IMR-90 (cell line): Measurements from ENCODE around the gene IGFBP1.
"Not testable (repeated sequence)": the region's sequence is repeated elsewhere in the genome, so short reads cannot be mapped to it uniquely, and the experiment has no call there.

Experiments
- CEBPB ChIP-seq: IDR thresholded peaks from 2 replicates; pipeline ENCODE4 v1.6.1; 2012; ENCODE audit warnings: low read depth, low read length, improper control_type of control experiment
- CTCF ChIP-seq: conservative IDR thresholded peaks from 2 replicates; pipeline ENCODE4 v1.5.1; 2012; ENCODE audit warnings: mild to moderate bottlenecking, low read depth, low read length, improper control_type of control experiment
- MAZ ChIP-seq: IDR thresholded peaks from 2 replicates; pipeline ENCODE4 v1.6.1; 2012; ENCODE audit warnings: low read depth, mild to moderate bottlenecking, low read length, improper control_type of control experiment, moderate library complexity, borderline replicate concordance
- MXI1 ChIP-seq: IDR thresholded peaks from 2 replicates; pipeline ENCODE4 v1.6.1; 2012; ENCODE audit warnings: low read depth, mild to moderate bottlenecking, low read length, moderate library complexity, borderline replicate concordance
- POLR2A ChIP-seq: IDR thresholded peaks from 2 replicates; pipeline ENCODE4 v1.6.1; 2012; ENCODE audit warnings: mild to moderate bottlenecking, low read depth, low read length
- RAD21 ChIP-seq: IDR thresholded peaks from 2 replicates; pipeline ENCODE4 v1.6.1; 2012; ENCODE audit warnings: low read length, improper control_type of control experiment

- TF ChIP-seq CEBPB, RAD21, MXI1, CTCF, MAZ, POLR2A: not testable (repeated sequence)
Observed at GRCh38 chr7:45940237-45940781, 52.0 kb downstream of the IGFBP1 start.
